NB4 (cell line): ENCODE data around the gene GRM5.

Source experiments
- CTCF ChIP-seq: IDR thresholded peaks from one replicate; pipeline ENCODE4 v1.5.1; 2012; ENCODE audit warnings: low read depth, low read length
- POLR2A ChIP-seq: IDR thresholded peaks from 2 replicates; pipeline ENCODE4 v1.6.1; 2011; ENCODE audit warnings: mild to moderate bottlenecking; ENCODE audit not compliant: insufficient read length; ENCODE audit errors: extremely low read depth
- TF ChIP-seq, protein P1 (sequence below): IDR thresholded peaks from 2 replicates; pipeline ENCODE4 v1.6.1; 2011; ENCODE audit warnings: low read depth, low read length

DNA sequence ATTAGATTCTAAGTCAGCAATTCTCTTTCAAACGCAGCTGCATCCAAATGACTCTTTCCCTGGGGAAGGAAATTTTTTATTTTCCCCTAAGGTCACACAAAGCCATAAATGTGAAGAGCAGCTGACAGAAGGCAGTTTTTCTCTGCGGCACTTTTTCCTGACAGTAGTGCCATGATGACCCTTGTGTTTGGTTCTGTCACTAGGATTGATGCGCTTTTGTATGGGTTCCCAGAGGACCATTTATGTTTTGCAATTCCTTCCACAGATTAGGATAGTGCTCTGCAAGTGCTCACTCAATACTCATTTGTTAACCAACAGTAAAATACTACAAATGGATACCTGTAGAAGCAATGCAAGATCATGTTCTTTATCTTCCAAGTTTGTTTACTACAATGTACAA lies 368.6 kb downstream of the GRM5 start:
- TF ChIP-seq CTCF (no peak), POLR2A (no peak)
- TF ChIP-seq, protein P1, sequence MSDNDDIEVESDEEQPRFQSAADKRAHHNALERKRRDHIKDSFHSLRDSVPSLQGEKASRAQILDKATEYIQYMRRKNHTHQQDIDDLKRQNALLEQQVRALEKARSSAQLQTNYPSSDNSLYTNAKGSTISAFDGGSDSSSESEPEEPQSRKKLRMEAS = no peak
